Measurements from ENCODE around the gene FAM241A. TPM values are rescaled to one million over a fixed set of nuclear protein-coding genes. Genes with fewer than 3 reads are reported as not detected.

FAM241A gene
- total and polyA plus RNA-seq, 3 donors from 2014 or later: 4.7 to 6.2 (median 5.7) TPM

DNA sequence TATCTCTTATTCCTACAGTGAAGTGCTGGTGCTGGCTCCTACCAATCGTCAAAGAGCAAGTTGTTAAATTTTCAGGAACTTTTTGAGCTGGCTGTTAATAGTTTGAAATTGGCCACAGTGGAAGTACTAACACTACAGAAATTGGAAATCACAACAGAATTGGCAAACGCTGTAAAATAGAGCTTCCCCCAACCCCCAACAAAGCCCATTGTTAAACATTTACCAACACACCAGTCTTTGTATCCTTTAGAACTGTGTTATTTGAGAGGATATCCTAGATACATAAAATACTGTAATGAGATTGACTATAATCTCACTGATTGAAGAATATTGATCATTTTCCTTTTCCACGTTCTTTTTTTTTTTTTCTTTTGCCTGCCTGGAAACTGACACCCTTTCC is 37.4 kb downstream of the FAM241A start:
- intact Hi-C loops (cut with DNase I; ENCODE audit: low total_unique reads): no loop called here
- 81 to 87% methylated on average over 3 of the region's 3 CpGs for WGBS, 2 donors
- H3K9me3 ChIP-seq: no peaks in the 10 kb centered on the region
- H3K4me3 ChIP-seq: no peak overlapping the region
- TF ChIP-seq, protein P1, sequence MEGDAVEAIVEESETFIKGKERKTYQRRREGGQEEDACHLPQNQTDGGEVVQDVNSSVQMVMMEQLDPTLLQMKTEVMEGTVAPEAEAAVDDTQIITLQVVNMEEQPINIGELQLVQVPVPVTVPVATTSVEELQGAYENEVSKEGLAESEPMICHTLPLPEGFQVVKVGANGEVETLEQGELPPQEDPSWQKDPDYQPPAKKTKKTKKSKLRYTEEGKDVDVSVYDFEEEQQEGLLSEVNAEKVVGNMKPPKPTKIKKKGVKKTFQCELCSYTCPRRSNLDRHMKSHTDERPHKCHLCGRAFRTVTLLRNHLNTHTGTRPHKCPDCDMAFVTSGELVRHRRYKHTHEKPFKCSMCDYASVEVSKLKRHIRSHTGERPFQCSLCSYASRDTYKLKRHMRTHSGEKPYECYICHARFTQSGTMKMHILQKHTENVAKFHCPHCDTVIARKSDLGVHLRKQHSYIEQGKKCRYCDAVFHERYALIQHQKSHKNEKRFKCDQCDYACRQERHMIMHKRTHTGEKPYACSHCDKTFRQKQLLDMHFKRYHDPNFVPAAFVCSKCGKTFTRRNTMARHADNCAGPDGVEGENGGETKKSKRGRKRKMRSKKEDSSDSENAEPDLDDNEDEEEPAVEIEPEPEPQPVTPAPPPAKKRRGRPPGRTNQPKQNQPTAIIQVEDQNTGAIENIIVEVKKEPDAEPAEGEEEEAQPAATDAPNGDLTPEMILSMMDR (IDR thresholded peaks at IDR 0.05): no peak
- TF ChIP-seq POLR2A (IDR thresholded peaks at IDR 0.05): no peak
- no peaks in the 10 kb centered on the region for H3K27me3 ChIP-seq
- H3K27ac ChIP-seq: no peak overlapping the region
- H3K36me3 ChIP-seq (ENCODE audit: low read depth, missing control alignments): no peaks in the 10 kb centered on the region
- no peak for DNase-seq
- no peaks in the 10 kb centered on the region for H3K4me1 ChIP-seq

DNA sequence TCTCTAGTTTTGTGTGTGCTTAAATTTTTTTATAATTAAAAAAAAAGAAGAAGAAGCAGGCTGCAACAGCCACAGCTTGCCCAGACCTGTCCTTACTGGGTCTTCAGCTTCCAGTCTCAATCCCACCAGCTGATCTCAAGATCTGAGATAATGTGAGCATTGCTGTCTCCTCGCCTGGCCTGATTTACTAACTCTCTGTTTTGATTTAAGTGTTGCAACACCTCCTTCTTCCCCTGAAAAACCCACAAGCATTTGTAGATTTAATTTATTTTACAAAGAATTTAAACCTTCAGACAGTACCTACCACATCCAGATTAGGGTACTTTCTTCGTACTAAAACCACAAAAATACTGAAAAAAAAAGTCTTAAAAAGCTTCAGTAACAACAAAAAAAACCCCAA is 38.0 kb downstream of the FAM241A start:
- DNase-seq: no peak
- Histone ChIP-seq H3K4me3 (no peak overlapping the region), H3K9me3 (no peaks in the 10 kb centered on the region), H3K27ac (no peak overlapping the region), H3K4me1 (no peaks in the 10 kb centered on the region), H3K27me3 (no peaks in the 10 kb centered on the region), H3K36me3 (ENCODE audit: low read depth, missing control alignments) (no peaks in the 10 kb centered on the region)
- WGBS, 2 donors: 84 to 87% methylated on average over 2 of the region's 2 CpGs
- intact Hi-C loops (cut with DNase I; ENCODE audit: low total_unique reads): no loop called here
- TF ChIP-seq, protein P1 (IDR thresholded peaks at IDR 0.05): no peak
- no peak for TF ChIP-seq POLR2A (IDR thresholded peaks at IDR 0.05)

DNA sequence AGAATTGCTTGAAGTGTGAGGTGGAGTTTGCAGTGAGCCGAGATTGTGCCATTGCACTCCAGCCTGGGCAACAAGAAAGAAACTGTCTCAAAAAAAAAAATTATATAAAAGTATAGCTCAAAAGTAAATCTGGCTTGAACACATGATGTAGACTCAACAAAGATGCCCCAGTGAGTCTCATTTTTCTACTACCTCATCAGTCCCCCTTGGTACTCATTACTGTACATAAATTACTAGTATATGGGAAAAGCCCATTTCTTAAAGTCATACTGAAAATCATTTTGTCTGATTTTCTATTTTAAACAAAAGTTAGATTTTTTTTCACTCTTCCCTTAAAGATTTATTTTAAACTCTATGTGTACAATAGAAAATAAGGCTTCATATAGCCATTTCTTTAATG is 39.2 kb downstream of the FAM241A start:
- no peak for TF ChIP-seq POLR2A (IDR thresholded peaks at IDR 0.05)
- TF ChIP-seq, protein P1 (IDR thresholded peaks at IDR 0.05): no peak
- DNase-seq: no peak
- no peaks in the 10 kb centered on the region for H3K9me3 ChIP-seq
- no peaks in the 10 kb centered on the region for H3K27me3 ChIP-seq
- H3K27ac ChIP-seq: no peak overlapping the region
- 90 to 100% methylated on average over 1 of the region's 1 CpG for WGBS, 2 donors
- H3K36me3 ChIP-seq (ENCODE audit: low read depth, missing control alignments): no peaks in the 10 kb centered on the region
- intact Hi-C loops (cut with DNase I; ENCODE audit: low total_unique reads): no loop called here
- no peak overlapping the region for H3K4me3 ChIP-seq
- no peaks in the 10 kb centered on the region for H3K4me1 ChIP-seq

DNA sequence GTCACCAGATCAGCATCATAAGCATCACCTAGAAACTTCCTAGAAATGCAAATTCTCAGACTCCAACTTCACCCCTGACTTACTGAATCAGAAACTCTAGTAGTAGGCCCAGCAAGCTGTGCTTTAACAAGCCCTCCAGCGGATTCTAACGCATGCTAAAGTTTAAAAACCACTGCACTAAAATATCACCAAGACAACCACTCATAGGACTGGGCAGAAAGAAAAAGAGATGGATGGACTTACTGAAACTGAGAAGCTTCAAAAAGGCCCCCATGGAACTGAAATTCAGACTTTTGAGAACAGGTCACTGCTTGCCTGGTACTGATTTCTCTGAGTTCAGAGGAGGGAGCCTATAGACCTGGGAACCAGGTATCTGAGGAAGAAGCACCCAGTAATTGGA is 40.1 kb downstream of the FAM241A start:
- WGBS, 2 donors: 86 to 97% methylated on average over 2 of the region's 2 CpGs
- intact Hi-C loops (cut with DNase I; ENCODE audit: low total_unique reads): no loop called here
- H3K27ac ChIP-seq: no peak overlapping the region
- no peaks in the 10 kb centered on the region for H3K9me3 ChIP-seq
- H3K4me1 ChIP-seq: no peaks in the 10 kb centered on the region
- no peak for DNase-seq
- TF ChIP-seq POLR2A (IDR thresholded peaks at IDR 0.05): no peak
- TF ChIP-seq, protein P1 (IDR thresholded peaks at IDR 0.05): no peak
- H3K27me3 ChIP-seq: no peaks in the 10 kb centered on the region
- no peaks in the 10 kb centered on the region for H3K36me3 ChIP-seq (ENCODE audit: low read depth, missing control alignments)
- no peak overlapping the region for H3K4me3 ChIP-seq

All from testis (tissue), 3 donors.